Endothelial cell of umbilical vein (primary cell): ENCODE measurements around the gene FRY. TPM values are rescaled to one million over a fixed set of nuclear protein-coding genes. Genes with fewer than 3 reads are reported as not detected.

Source experiments
- BruUV-seq: library from RNA; stranded (reverse); fragments of 400-500 nt; replicated peaks from 2 replicates; lab custom pipeline; 2021; lab: Mats Ljungman, UMichigan
- CTCF ChIA-PET: fragments of 300-600, 350-600 bp; sonication (Branson Sonifier 250); formaldehyde crosslinking; loops from one replicate; lab custom pipeline; 2021; ENCODE audit warnings: antibody characterized with exemption, inconsistent platforms; lab: Charles Lee
- POLR2A ChIA-PET: fragments of 300-600, 350-600 bp; sonication (Branson Sonifier 250); formaldehyde crosslinking; loops from one replicate; lab custom pipeline; 2021; ENCODE audit warnings: antibody characterized with exemption, inconsistent platforms; lab: Charles Lee
- DNase-seq: peaks from one replicate; pipeline ENCODE4 v3.0.0-alpha.2; 2011; ENCODE audit warnings: low read depth, low spot score
- FAIRE-seq: peaks from 2 replicates; lab custom pipeline; 2011; peaks lifted over from hg19 to GRCh38; lab: Jason Lieb, UNC
- H2AFZ ChIP-seq: 2 replicates; pipeline ENCODE4 v1.6.0; 2012; ENCODE audit warnings: low read depth, low read length, control low read depth, inconsistent platforms
- H3K27ac ChIP-seq: 2 replicates; pipeline ENCODE4 v1.5.1; 2011; ENCODE audit warnings: low read depth, mild to moderate bottlenecking, control low read depth, low read length, moderate library complexity; ENCODE audit not compliant: insufficient read depth
- H3K27me3 ChIP-seq, 2 experiments: 2 replicates each; pipeline versions ENCODE4 v1.6.0 to v1.6.1; 2011; ENCODE audit warnings: low read length in 2 of 2, mixed read lengths in 1 of 2; ENCODE audit not compliant: control insufficient read depth in 2 of 2, insufficient read depth in 2 of 2
- H3K36me3 ChIP-seq, 2 experiments: 2 replicates in 1 of 2; 3 replicates in 1 of 2; pipeline ENCODE4 v1.5.1; 2011; ENCODE audit warnings: low read length in 2 of 2, mild to moderate bottlenecking in 1 of 2, moderate library complexity in 1 of 2; ENCODE audit not compliant: control insufficient read depth in 2 of 2, insufficient read depth in 2 of 2; ENCODE audit errors: extremely low read depth in 1 of 2
- H3K4me1 ChIP-seq: 3 replicates; pipeline ENCODE4 v1.5.1; 2011; ENCODE audit warnings: mild to moderate bottlenecking, low read length; ENCODE audit not compliant: control insufficient read depth, insufficient read depth; ENCODE audit errors: extremely low read depth
- H3K4me2 ChIP-seq: 2 replicates; pipeline ENCODE4 v1.6.1; 2011; ENCODE audit warnings: low read length, control low read depth, mixed read lengths; ENCODE audit not compliant: insufficient read depth
- H3K4me3 ChIP-seq, 3 experiments: fragments of 200-600 bp in 1 of 3; sonication (generic), shearing (Covaris generic) in 1 of 3; replicated peaks in 1 of 3; 2 replicates each; pipeline ENCODE4 v1.5.1; 2011 to 2016; ENCODE audit warnings: control low read depth in 3 of 3, low read length in 3 of 3, mild to moderate bottlenecking in 2 of 3, inconsistent platforms in 1 of 3, low read depth in 1 of 3, moderate library complexity in 1 of 3; ENCODE audit not compliant: insufficient read depth in 1 of 3
- H3K79me2 ChIP-seq: 2 replicates; pipeline ENCODE4 v1.6.0; 2012; ENCODE audit warnings: low read length, inconsistent platforms; ENCODE audit not compliant: control insufficient read depth, insufficient read depth
- H3K9ac ChIP-seq: replicated peaks from 2 replicates; pipeline ENCODE3; 2011; ENCODE audit warnings: low read length, control low read depth; ENCODE audit not compliant: insufficient read depth; ENCODE audit errors: extremely low read depth
- H3K9me1 ChIP-seq: replicated peaks from 3 replicates; pipeline ENCODE4 v1.6.0; 2011; ENCODE audit warnings: mild to moderate bottlenecking, low read length; ENCODE audit not compliant: control insufficient read depth, insufficient read depth; ENCODE audit errors: extremely low read depth
- H3K9me3 ChIP-seq: replicated peaks from 2 replicates; pipeline ENCODE4 v1.5.1; 2012; ENCODE audit warnings: low read length, inconsistent platforms; ENCODE audit not compliant: control insufficient read depth, insufficient read depth
- H4K20me1 ChIP-seq: replicated peaks from 2 replicates; pipeline ENCODE3; 2011; ENCODE audit warnings: mild to moderate bottlenecking, low read length; ENCODE audit not compliant: control insufficient read depth, insufficient read depth; ENCODE audit errors: extremely low read depth
- EZH2 ChIP-seq: IDR thresholded peaks from 2 replicates; pipeline ENCODE4 v1.6.1; 2012; ENCODE audit warnings: borderline replicate concordance, low read depth, mild to moderate bottlenecking, moderate library complexity, low read length, inconsistent platforms; ENCODE audit not compliant: severe bottlenecking
- FOS ChIP-seq: IDR thresholded peaks from 2 replicates; pipeline ENCODE4 v1.6.1; 2011; ENCODE audit warnings: mild to moderate bottlenecking, low read length, moderate library complexity, borderline replicate concordance; ENCODE audit not compliant: insufficient read depth
- GATA2 ChIP-seq: IDR thresholded peaks from 2 replicates; pipeline ENCODE4 v1.7.0; 2011; ENCODE audit warnings: low read depth, mild to moderate bottlenecking, moderate library complexity, mixed read lengths, low read length; ENCODE audit not compliant: insufficient read length, insufficient read depth
- JUN ChIP-seq: IDR thresholded peaks from 2 replicates; pipeline ENCODE4 v1.6.1; 2011; ENCODE audit warnings: borderline replicate concordance, low read depth; ENCODE audit not compliant: insufficient read length, insufficient read depth
- MYC ChIP-seq: IDR thresholded peaks from one replicate; pipeline ENCODE4 v1.6.1; 2011; ENCODE audit warnings: mild to moderate bottlenecking, low read depth, low read length
- POLR2A ChIP-seq: IDR thresholded peaks from 2 replicates; pipeline ENCODE4 v1.6.1; 2012; ENCODE audit warnings: low read depth, mild to moderate bottlenecking, control low read depth, low read length
- POLR2AphosphoS5 ChIP-seq: IDR thresholded peaks from 2 replicates; pipeline ENCODE4 v1.6.1; 2012; ENCODE audit warnings: low read depth, mild to moderate bottlenecking, control low read depth, low read length, moderate library complexity; ENCODE audit not compliant: insufficient read depth
- dilution Hi-C: fragments of 300-500 bp; cut with MboI; formaldehyde crosslinking; loops from one replicate; pipeline ENCODE4 v1.15.0; 2019; ENCODE audit warnings: low sequenced_read_pairs; ENCODE audit not compliant: extremely low pct_ligation_motif_present
- intact Hi-C: fragments of 100-400 bp; cut with micrococcal nuclease; formaldehyde crosslinking; loops from one replicate; pipeline ENCODE4 v1.10.0; 2022
- polyA plus RNA-seq, 4 experiments: library from polyadenylated mRNA; depleted of rRNA in 3 of 4; stranded (reverse) in 3 of 4; unstranded in 1 of 4; fragments of >200 nt; gene quantifications; 2 replicates each; pipeline versions ENCODE4 v1.2.1 to v1.2.3, GENCODE V29; 2011 to 2012; ENCODE audit warnings: missing spikeins in 1 of 4
- total RNA-seq: library from RNA; stranded (reverse); gene quantifications from 2 replicates; pipeline ENCODE4 v1.2.3, GENCODE V29; 2021
- TF ChIP-seq, protein P1 (sequence below), 2 donors: IDR thresholded peaks; 1 replicate in 1 of 2; 2 replicates in 1 of 2; pipeline ENCODE4 v1.5.1; 2011; ENCODE audit warnings: low read length in 2 of 2, mild to moderate bottlenecking in 2 of 2, moderate library complexity in 2 of 2, control low read depth in 1 of 2, inconsistent platforms in 1 of 2, low read depth in 1 of 2; ENCODE audit not compliant: insufficient read depth in 1 of 2; ENCODE audit errors: extremely low read depth in 1 of 2

Gene FRY
- total and polyA plus RNA-seq, 2 donors (not counting 3 experiments of a cell fraction or from before 2014, with no cell fraction given): 57.3 to 75.8 TPM

DNA sequence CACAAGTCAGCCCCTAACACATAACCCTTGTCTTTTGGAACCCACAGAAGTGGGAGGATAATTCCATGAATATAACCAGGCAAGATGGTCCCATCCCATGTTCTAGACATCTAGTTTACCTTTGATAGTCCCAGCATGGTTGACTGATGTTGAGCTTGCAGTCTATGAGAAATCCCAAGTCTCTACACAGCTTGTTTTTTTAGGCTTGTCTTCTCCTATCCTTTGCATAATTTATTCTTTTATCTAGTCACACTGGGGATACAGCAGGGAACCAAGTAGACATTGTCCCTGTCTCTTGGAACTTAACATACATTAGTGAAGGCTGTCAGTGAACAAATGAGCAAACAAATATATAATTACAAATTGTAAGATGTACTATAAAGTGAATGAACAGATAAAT, 19.6 kb upstream of the FRY start:
- no peaks in the 10 kb centered on the region for H4K20me1 ChIP-seq
- H3K36me3 ChIP-seq: no peaks in the 10 kb centered on the region
- H3K4me3 ChIP-seq: no peak overlapping the region
- H3K4me2 ChIP-seq: no peak overlapping the region
- TF ChIP-seq GATA2 (no peak), MYC (no peak), POLR2A (no peak), JUN (no peak)
- TF ChIP-seq, protein P1, sequence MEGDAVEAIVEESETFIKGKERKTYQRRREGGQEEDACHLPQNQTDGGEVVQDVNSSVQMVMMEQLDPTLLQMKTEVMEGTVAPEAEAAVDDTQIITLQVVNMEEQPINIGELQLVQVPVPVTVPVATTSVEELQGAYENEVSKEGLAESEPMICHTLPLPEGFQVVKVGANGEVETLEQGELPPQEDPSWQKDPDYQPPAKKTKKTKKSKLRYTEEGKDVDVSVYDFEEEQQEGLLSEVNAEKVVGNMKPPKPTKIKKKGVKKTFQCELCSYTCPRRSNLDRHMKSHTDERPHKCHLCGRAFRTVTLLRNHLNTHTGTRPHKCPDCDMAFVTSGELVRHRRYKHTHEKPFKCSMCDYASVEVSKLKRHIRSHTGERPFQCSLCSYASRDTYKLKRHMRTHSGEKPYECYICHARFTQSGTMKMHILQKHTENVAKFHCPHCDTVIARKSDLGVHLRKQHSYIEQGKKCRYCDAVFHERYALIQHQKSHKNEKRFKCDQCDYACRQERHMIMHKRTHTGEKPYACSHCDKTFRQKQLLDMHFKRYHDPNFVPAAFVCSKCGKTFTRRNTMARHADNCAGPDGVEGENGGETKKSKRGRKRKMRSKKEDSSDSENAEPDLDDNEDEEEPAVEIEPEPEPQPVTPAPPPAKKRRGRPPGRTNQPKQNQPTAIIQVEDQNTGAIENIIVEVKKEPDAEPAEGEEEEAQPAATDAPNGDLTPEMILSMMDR (IDR thresholded peaks at IDR 0.05; ENCODE audit: extremely low read depth in 1 of 2, insufficient read depth in 1 of 2, low read depth in 1 of 2, low read length in 2 of 2): no peak
- ChIA-PET CTCF (interaction anchor here (0.6 to 3.1 kb wide), 2 partner anchors 9 to 102 kb away, joined by 3 to 14 read pairs; no protein-coding TSS in a partner anchor), POLR2A (no interaction called here)
- peaks cover 0 to 6% of the 10 kb centered on the region in 2 experiments for H3K27me3 ChIP-seq
- BruUV-seq: no TSS peak
- no peaks in the 10 kb centered on the region for H3K9me3 ChIP-seq
- intact Hi-C loops: no loop called here
- H3K79me2 ChIP-seq: no peaks in the 10 kb centered on the region
- no peak overlapping the region for H3K9ac ChIP-seq
- no peak overlapping the region for H2AFZ ChIP-seq
- FAIRE-seq (no peak), DNase-seq (no peak)
- H3K9me1 ChIP-seq: no peaks in the 10 kb centered on the region
- H3K4me1 ChIP-seq: no peaks in the 10 kb centered on the region
- dilution Hi-C loops: no loop called here
- no peak overlapping the region for H3K27ac ChIP-seq

DNA sequence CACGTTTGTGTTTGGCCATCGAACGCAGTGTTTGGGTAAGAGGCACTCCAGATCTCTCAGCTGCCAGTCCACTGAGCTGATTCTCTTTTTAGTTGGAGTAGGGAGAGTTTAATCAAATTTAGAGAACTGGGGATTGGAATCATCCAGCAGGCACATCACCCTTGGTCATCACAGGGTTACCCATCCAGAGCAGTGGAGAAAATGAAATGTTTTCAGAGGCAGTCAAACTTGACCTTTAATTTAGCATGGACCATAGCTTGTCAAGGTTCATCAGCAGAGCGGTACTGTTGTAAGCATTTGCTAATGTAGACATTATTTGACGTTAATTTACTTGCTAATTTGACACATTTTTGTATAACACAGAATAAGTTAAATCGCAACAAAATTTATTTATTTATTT, 18.4 kb upstream of the FRY start:
- Histone ChIP-seq H3K9me1 (no peaks in the 10 kb centered on the region), H3K79me2 (no peaks in the 10 kb centered on the region), H3K4me1 (no peaks in the 10 kb centered on the region), H3K4me2 (no peak overlapping the region), H3K4me3 (no peak overlapping the region), H3K36me3 (no peaks in the 10 kb centered on the region), H3K9ac (no peak overlapping the region), H3K27ac (no peak overlapping the region), H4K20me1 (no peaks in the 10 kb centered on the region), H3K9me3 (no peaks in the 10 kb centered on the region), H3K27me3 (peaks cover 0 to 10% of the 10 kb centered on the region in 2 experiments), H2AFZ (no peak overlapping the region)
- TF ChIP-seq GATA2: no peak
- TF ChIP-seq MYC: no peak
- TF ChIP-seq POLR2AphosphoS5: no peak
- TF ChIP-seq FOS: no peak
- TF ChIP-seq POLR2A: no peak
- TF ChIP-seq EZH2: no peak
- TF ChIP-seq, protein P1 (IDR thresholded peaks at IDR 0.05; ENCODE audit: extremely low read depth in 1 of 2, insufficient read depth in 1 of 2, low read depth in 1 of 2, low read length in 2 of 2): no peak
- no TSS peak for BruUV-seq
- FAIRE-seq (no peak), DNase-seq (no peak)
- dilution Hi-C loops: no loop called here
- intact Hi-C loops: no loop called here
- CTCF ChIA-PET: interaction anchor here (3.1 kb wide), 1 partner anchor 103 kb away, joined by 14 read pairs; no protein-coding TSS in a partner anchor
- POLR2A ChIA-PET: no interaction called here
